Stimulated activated CD4-positive, alpha-beta T cell treated with anti-CD3 and anti-CD28 coated beads, Interleukin-15, amount 100 ng/mL, for 1 hour (primary cell): ENCODE data around the gene TVP23A.
"Not testable (repeated sequence)": the region's sequence is repeated elsewhere in the genome, so short reads cannot be mapped to it uniquely, and the experiment has no call there.

ENCODE experiments used
- DNase-seq, 2 donors: peaks; one replicate each; pipeline ENCODE4 v3.0.0-alpha.2; 2020; ENCODE audit warnings: low read depth in 1 of 2, low spot score in 1 of 2

The TVP23A gene

GRCh38 chr16:10806698-10807097 is 11.9 kb downstream of the TVP23A start:
- no peak for DNase-seq

- DNase-seq: no peak
Measured at GRCh38 chr16:10805334-10805733, 13.3 kb downstream of the TVP23A start.

GRCh38 chr16:10799736-10800135 is 18.9 kb downstream of the TVP23A start:
- DNase-seq: no peak

GRCh38 chr16:10791048-10791447 is 27.5 kb downstream of the TVP23A start:
- DNase-seq: no peak

GRCh38 chr16:10788630-10789029 is 30.0 kb downstream of the TVP23A start:
- DNase-seq: not testable (repeated sequence)

GRCh38 chr16:10787304-10787703 is 31.3 kb downstream of the TVP23A start:
- no peak for DNase-seq

GRCh38 chr16:10782628-10783027 is 36.0 kb downstream of the TVP23A start:
- DNase-seq: no peak

- DNase-seq: no peak
Measured at GRCh38 chr16:10780628-10781027, 38.0 kb downstream of the TVP23A start.

- DNase-seq: not testable (repeated sequence)
Measured at GRCh38 chr16:10779908-10780307, 38.7 kb downstream of the TVP23A start.

GRCh38 chr16:10777356-10777755 is 41.2 kb downstream of the TVP23A start:
- DNase-seq: no peak

GRCh38 chr16:10776923-10777322 is 41.7 kb downstream of the TVP23A start:
- not testable (repeated sequence) for DNase-seq

- DNase-seq: no peak
Measured at GRCh38 chr16:10776280-10776679, 42.3 kb downstream of the TVP23A start.

GRCh38 chr16:10770907-10771306 is 47.7 kb downstream of the TVP23A start:
- DNase-seq: no peak

- DNase-seq: no peak
Measured at GRCh38 chr16:10769381-10769780, 49.2 kb downstream of the TVP23A start.

GRCh38 chr16:10767127-10767526 is 51.5 kb downstream of the TVP23A start:
- DNase-seq: no peak

GRCh38 chr16:10765772-10766171 is 52.8 kb downstream of the TVP23A start:
- no peak for DNase-seq

GRCh38 chr16:10763456-10763855 is 55.1 kb downstream of the TVP23A start:
- no peak for DNase-seq

- DNase-seq: no peak
Measured at GRCh38 chr16:10762336-10763016, 56.1 kb downstream of the TVP23A start.

GRCh38 chr16:10761373-10761772 is 57.2 kb downstream of the TVP23A start:
- DNase-seq: no peak

GRCh38 chr16:10760858-10761257 is 57.7 kb downstream of the TVP23A start:
- no peak for DNase-seq

GRCh38 chr16:10756574-10756973 is 62.0 kb downstream of the TVP23A start:
- DNase-seq: no peak

GRCh38 chr16:10754941-10755340 is 63.7 kb downstream of the TVP23A start:
- no peak for DNase-seq

GRCh38 chr16:10753670-10754069 is 64.9 kb downstream of the TVP23A start:
- DNase-seq: no peak
